GM10266 (cell line): ENCODE results near the gene RNF187.
A peak's percentile ranks its signal among the peaks of the same experiment; 100 is the strongest.

ENCODE experiments used
- DNase-seq: peaks from one replicate; pipeline ENCODE4 v3.0.0; 2012; ENCODE audit errors: extremely low spot score
- CTCF ChIP-seq: IDR thresholded peaks from 2 replicates; pipeline ENCODE4 v1.5.1; 2012; ENCODE audit warnings: mild to moderate bottlenecking, low read depth; ENCODE audit not compliant: control insufficient read depth, insufficient read depth; ENCODE audit errors: missing control alignments

Gene RNF187

GRCh38 chr1:228453614-228454013 is 33.6 kb upstream of the RNF187 start:
- DNase-seq: no peak

GRCh38 chr1:228454238-228454637 is 32.9 kb upstream of the RNF187 start:
- no peak for TF ChIP-seq CTCF
- no peak for DNase-seq

More at GRCh38 chr1:228453614-228454013, 33.6 kb upstream of the RNF187 start:
- no peak for TF ChIP-seq CTCF

GRCh38 chr1:228455715-228456114 is 31.5 kb upstream of the RNF187 start:
- DNase-seq: no peak
- TF ChIP-seq CTCF: peak; percentile 4

- TF ChIP-seq CTCF: no peak
Observed at GRCh38 chr1:228456252-228457016, 30.7 kb upstream of the RNF187 start.

GRCh38 chr1:228457017-228457395 is 30.2 kb upstream of the RNF187 start:
- TF ChIP-seq CTCF: no peak
- no peak for DNase-seq

More at GRCh38 chr1:228456252-228457016, 30.7 kb upstream of the RNF187 start:
- DNase-seq: no peak

- peak; percentile 39 for TF ChIP-seq CTCF
- peak; percentile 93 for DNase-seq
Observed at GRCh38 chr1:228457396-228458176, 29.6 kb upstream of the RNF187 start.
